ENCODE results near the gene PEAK1. TPM values are rescaled to one million over a fixed set of nuclear protein-coding genes. Genes with fewer than 3 reads are reported as not detected.

PEAK1 gene, protein sequence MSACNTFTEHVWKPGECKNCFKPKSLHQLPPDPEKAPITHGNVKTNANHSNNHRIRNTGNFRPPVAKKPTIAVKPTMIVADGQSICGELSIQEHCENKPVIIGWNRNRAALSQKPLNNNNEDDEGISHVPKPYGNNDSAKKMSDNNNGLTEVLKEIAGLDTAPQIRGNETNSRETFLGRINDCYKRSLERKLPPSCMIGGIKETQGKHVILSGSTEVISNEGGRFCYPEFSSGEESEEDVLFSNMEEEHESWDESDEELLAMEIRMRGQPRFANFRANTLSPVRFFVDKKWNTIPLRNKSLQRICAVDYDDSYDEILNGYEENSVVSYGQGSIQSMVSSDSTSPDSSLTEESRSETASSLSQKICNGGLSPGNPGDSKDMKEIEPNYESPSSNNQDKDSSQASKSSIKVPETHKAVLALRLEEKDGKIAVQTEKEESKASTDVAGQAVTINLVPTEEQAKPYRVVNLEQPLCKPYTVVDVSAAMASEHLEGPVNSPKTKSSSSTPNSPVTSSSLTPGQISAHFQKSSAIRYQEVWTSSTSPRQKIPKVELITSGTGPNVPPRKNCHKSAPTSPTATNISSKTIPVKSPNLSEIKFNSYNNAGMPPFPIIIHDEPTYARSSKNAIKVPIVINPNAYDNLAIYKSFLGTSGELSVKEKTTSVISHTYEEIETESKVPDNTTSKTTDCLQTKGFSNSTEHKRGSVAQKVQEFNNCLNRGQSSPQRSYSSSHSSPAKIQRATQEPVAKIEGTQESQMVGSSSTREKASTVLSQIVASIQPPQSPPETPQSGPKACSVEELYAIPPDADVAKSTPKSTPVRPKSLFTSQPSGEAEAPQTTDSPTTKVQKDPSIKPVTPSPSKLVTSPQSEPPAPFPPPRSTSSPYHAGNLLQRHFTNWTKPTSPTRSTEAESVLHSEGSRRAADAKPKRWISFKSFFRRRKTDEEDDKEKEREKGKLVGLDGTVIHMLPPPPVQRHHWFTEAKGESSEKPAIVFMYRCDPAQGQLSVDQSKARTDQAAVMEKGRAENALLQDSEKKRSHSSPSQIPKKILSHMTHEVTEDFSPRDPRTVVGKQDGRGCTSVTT (N-terminal part only)
- total RNA-seq: 44.0 and 55.2 TPM in 2 replicates

DNA sequence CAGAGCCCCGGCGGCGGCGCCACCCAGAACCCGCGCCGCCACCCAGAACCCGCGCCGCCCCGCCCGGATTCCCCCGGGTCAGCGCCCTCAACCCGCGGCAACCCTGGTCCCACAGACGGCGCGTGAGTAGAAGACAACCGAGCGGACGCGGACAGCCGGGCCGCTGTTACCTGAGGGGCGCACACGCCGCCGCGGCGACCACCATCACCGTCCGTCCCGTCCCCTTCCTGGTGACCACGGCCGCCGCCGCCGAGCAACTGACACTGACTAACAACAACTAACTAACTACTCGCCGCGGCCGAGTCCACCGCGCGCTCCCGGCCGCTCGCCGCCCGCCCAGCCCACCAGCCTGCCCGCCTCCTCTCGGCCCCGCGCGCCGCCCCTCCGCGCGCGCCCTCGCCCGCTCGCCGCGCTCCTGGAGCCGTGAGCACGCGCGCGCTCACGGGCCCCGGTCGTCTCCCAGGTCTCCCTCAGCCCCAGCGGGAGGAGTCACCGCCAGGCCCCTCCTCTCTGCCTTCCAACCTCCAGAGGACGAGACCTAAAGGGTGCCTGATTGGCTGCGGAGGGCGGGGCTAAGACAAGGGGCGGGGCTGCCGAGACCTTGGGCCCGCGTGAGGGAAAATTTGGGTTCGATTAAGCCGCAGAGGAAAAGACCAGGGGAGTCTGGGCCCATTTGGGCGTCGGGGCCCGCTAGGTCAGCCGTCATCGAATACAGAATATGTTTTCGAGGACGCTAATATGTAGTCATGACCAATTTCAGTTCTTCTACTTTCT is at the start of gene PEAK1:
Gene PEAK1, minus strand, starts transcription at position 269 of the 774 bp plus-strand sequence. CDS start 238,178 bp downstream, outside the sequence.

DNA sequence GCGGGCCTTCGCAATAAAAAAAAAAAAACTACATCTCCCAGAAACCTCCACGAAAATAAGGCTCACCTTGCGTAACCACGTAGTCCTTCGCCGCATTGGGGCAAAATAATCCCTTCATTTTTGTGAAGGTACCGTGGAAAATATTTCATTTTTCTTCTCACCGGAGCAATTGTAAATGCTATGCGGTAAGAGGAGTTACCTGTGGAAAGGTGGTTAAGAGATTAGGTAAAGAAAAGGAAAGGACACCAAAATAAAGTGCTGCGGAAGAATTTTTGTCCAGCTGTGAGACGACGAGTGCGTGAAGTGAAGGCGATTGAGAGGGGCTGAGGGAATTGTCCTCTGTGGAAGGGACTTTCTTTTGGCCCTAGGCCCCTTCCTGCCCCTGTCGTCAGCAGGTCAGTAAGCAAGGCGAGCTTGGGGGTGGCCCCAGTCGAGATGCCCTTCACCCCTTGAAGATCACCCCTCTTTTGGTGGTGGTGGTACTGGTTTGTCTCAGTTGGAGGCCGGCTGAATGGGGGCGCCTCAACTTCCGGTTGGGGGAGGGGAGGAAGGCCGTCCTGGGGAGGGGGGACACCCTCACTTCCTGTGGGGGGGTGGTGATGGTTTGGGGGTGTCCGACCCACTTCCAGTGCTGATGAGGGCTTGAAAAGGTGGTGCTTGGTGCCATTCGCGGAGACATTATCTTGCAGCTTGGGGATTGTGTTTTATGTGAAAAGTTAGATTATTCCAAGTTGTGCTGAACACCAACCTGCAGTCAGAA is 886 bp upstream of the PEAK1 start, which contains the start of gene HMG20A:
Gene HMG20A, plus strand, starts transcription at position 279 of the 760 bp plus-strand sequence. CDS start 37,520 bp downstream, outside the sequence.

DNA sequence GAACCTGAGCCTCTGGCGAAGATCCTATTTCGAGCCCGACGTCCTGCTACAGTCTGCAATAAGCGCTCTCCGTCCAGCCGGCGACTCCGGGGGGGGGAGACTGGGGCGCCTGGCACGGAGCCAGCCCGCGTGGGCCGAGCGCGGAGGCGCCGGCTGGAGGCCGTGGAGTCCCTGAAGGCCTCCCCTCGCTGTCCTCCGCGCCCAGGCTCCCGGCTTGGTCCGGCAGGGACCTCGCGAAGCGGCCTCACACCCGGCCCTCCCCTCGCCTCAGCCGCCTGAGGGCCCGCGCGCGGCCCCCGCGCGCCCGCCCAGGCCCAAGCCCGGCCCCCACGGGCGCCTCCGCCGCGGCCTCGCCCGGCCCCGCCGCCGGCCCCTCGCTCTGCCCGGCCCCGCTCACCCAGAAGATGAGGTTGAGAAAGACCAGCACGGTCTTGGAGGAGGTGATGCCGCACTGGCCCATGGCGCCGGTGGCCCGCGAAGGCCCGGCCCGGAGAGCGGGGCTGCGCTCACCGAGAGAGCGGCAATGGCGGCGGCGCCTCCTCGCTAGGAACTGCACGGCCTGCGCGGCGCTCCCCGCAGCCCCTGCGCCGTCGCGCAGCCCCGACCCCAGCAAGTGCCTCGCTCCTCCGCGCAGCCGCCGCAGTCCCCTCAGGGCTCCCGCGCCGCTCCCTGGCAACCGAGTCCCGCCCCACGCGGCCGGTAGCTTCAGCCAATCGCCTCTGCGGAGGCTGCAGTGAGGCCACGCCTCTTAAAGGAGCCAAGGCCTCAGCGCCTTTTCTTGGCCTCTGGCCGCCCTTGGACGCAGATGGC is 349.2 kb downstream of the PEAK1 start, which contains the start of gene TSPAN3:
Gene TSPAN3, minus strand, starts transcription at position 615 of the 810 bp plus-strand sequence. Its CDS starts 155 bp downstream, at position 460.

Other genes with a start within 250 kb of the PEAK1 start
- 23.2 and 24.0 TPM in 2 replicates for gene HMG20A, start 784 bp upstream of the PEAK1 start, total RNA-seq
- gene LINGO1, start 212.8 kb upstream of the PEAK1 start, total RNA-seq: 0.09 and 3.0 TPM in 2 replicates